Esophagus squamous epithelium (tissue), 5 donors: ENCODE results near the gene PRCC. TPM values are rescaled to one million over a fixed set of nuclear protein-coding genes. Genes with fewer than 3 reads are reported as not detected.

Source experiments
- DNase-seq: peaks from one replicate; lab custom pipeline; 2025; lab: John Stamatoyannopoulos, UW
- H3K27ac ChIP-seq, 4 donors: fragments of 200-600 bp; sonication (generic); one replicate each; pipeline ENCODE4 v1.5.1; 2016 to 2019; ENCODE audit warnings: mild to moderate bottlenecking in 1 of 4
- H3K27me3 ChIP-seq, 4 donors: fragments of 200-600 bp; sonication (generic); 1 replicate in 3 of 4; 2 replicates in 1 of 4; pipeline versions ENCODE4 v1.5.1 to v1.6.0; 2017 to 2021; ENCODE audit warnings: antibody characterized with exemption in 1 of 4
- H3K36me3 ChIP-seq, 3 donors: fragments of 200-600 bp; sonication (generic); one replicate each; pipeline ENCODE4 v1.5.1; 2016 to 2019
- H3K4me1 ChIP-seq, 3 donors: fragments of 200-600 bp; sonication (generic); one replicate each; pipeline ENCODE4 v1.5.1; 2017 to 2019
- H3K4me3 ChIP-seq, 4 donors: fragments of 200-600 bp; sonication (generic); 1 replicate in 3 of 4; 2 replicates in 1 of 4; pipeline ENCODE4 v1.5.1; 2016 to 2019; ENCODE audit warnings: mild to moderate bottlenecking in 2 of 4, moderate library complexity in 1 of 4
- H3K9me3 ChIP-seq, 3 donors: fragments of 200-600 bp; sonication (generic); one replicate each; pipeline ENCODE4 v1.5.1; 2016 to 2019
- CTCF ChIP-seq, 6 experiments: fragments of 450-650 bp in 4 of 6; fragments of 200-600 bp in 2 of 6; sonication (generic) in 2 of 6; IDR thresholded peaks; one replicate each; pipeline ENCODE4 v1.5.1; 2016 to 2019; ENCODE audit warnings: antibody characterized with exemption in 6 of 6, mild to moderate bottlenecking in 4 of 6, moderate library complexity in 4 of 6
- POLR2A ChIP-seq, 4 donors: fragments of 450-650 bp; IDR thresholded peaks; one replicate each; pipeline ENCODE4 v1.6.1; 2017; ENCODE audit warnings: antibody characterized with exemption in 4 of 4, mild to moderate bottlenecking in 4 of 4, moderate library complexity in 3 of 4
- WGBS, 2 donors: methylation state at CpG; one replicate each; pipeline ENCODE4 v1.1.5; 2018; 5-methylcytosine and 5-hydroxymethylcytosine counted together
- intact Hi-C: fragments of 100-400 bp; cut with DNase I; formaldehyde crosslinking; loops from one replicate; pipeline ENCODE4 v1.15.0; 2022
- total RNA-seq, 4 donors: library from RNA; depleted of rRNA; stranded (reverse); fragments of >200 nt; gene quantifications; one replicate each; pipeline ENCODE4 v1.1.0, GENCODE V29; 2016
- donor health status: DM: yes; HTN: yes; CAD: no.

Gene PRCC
- total RNA-seq, 4 donors from 2014 or later = 35.6 to 42.6 (median 38.3) TPM

DNA sequence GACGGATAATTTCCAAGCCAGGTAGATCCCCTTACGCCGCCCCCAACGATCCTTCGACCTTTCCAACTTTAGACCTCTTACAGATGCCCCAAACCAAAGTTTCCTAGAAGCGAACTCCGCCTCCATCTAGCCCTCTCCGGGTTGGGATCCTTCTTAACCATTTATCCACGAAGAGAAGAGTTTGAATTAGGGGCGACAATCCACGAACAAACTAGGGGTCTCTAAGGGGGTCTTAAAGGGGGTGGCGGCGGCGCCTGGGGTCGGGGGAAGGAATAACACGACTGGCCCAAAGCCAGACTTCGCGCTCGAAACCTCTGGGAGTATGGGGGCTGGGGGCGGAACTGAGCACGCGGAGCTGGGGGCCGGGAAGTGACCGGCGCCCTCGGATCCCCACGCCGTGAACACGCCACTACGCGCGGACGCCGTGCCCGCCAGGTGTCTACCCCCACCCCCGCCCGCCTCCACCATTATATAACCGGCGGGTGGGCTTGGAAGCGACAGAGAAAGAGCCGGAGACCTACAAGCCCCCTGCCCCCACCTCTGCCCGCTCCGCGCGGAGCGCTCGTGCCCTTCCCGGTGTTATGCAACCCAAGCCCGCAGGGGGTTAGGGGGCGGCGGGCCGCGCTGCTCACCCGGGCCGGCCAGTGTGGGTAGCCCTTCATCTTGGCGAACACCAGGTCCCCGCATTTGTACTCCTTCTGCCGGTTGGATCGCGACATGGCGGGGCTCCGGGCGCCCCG lies 16.5 kb upstream of the PRCC start:
- peak overlapping the region; percentile 93 to 99 (median 98) for H3K27ac ChIP-seq
- H3K36me3 ChIP-seq = no peaks in the 10 kb centered on the region
- 0% methylated on average over 10 to 20 of the region's 64 CpGs for WGBS, 2 donors
- intact Hi-C loops = no loop called here
- no peaks in the 10 kb centered on the region for H3K9me3 ChIP-seq
- peaks cover 39 to 66% (median 43%) of the 10 kb centered on the region in 3 donors for H3K4me1 ChIP-seq
- H3K4me3 ChIP-seq = peak overlapping the region; percentile 75 to 97 (median 96)
- no peak for DNase-seq
- no peak for TF ChIP-seq POLR2A (IDR thresholded peaks at IDR 0.05)
- peak in 3 of 6 experiments; percentile 14 to 29 (median 18) for TF ChIP-seq CTCF (IDR thresholded peaks at IDR 0.05)
- no peaks in the 10 kb centered on the region for H3K27me3 ChIP-seq

- intact Hi-C loops = no loop called here
- H3K27me3 ChIP-seq = no peaks in the 10 kb centered on the region
- 0 to 1% methylated on average over 15 to 30 of the region's 48 CpGs for WGBS, 2 donors
- H3K36me3 ChIP-seq = no peaks in the 10 kb centered on the region
- peak within 1 kb of the TSS; percentile 93 to 99 (median 98) for H3K27ac ChIP-seq
- H3K9me3 ChIP-seq = no peaks in the 10 kb centered on the region
- no peak for DNase-seq
- no peak for TF ChIP-seq CTCF (IDR thresholded peaks at IDR 0.05)
- peak within 1 kb of the TSS; percentile 75 to 97 (median 96) for H3K4me3 ChIP-seq
- H3K4me1 ChIP-seq = peaks cover 33 to 61% (median 38%) of the 10 kb centered on the region in 3 donors
Measured at GRCh38 chr1:156751451-156751756, 15.9 kb upstream of the PRCC start, which contains the start of gene HDGF. TSS of gene HDGF (minus strand) at chr1:156751675. CDS start at chr1:156751429, 246 bp downstream.

GRCh38 chr1:156751757-156752481 lies 15.4 kb upstream of the PRCC start:
- no peaks in the 10 kb centered on the region for H3K36me3 ChIP-seq
- intact Hi-C loops = no loop called here
- TF ChIP-seq CTCF (IDR thresholded peaks at IDR 0.05) = peak in 4 of 6 experiments; percentile 4 to 12 (median 5)
- TF ChIP-seq POLR2A (IDR thresholded peaks at IDR 0.05) = peak in 1 of 4 donors; percentile 74
- peak overlapping the region; percentile 93 to 99 (median 98) for H3K27ac ChIP-seq
- no peaks in the 10 kb centered on the region for H3K9me3 ChIP-seq
- no peaks in the 10 kb centered on the region for H3K27me3 ChIP-seq
- DNase-seq = peak; percentile 81
- peak overlapping the region; percentile 75 to 97 (median 96) for H3K4me3 ChIP-seq
- peaks cover 29 to 56% (median 32%) of the 10 kb centered on the region in 3 donors for H3K4me1 ChIP-seq
- 0% methylated on average over 4 of the region's 68 CpGs; no CpG with 5 or more reads in 1 of the 2 donors for WGBS, 2 donors

- 5 to 21% methylated on average over 1 of the region's 1 CpG for WGBS, 2 donors
- H3K4me3 ChIP-seq = peak overlapping the region; percentile 75 to 97 (median 96)
Measured at GRCh38 chr1:156752843-156753482, 14.4 kb upstream of the PRCC start.

More at GRCh38 chr1:156752843-156753482, 14.4 kb upstream of the PRCC start:
- TF ChIP-seq CTCF (IDR thresholded peaks at IDR 0.05) (no peak), POLR2A (IDR thresholded peaks at IDR 0.05) (no peak)
- DNase-seq = no peak
- Histone ChIP-seq H3K27ac (peak overlapping the region; percentile 93 to 99 (median 98)), H3K4me1 (peaks cover 23 to 45% (median 24%) of the 10 kb centered on the region in 3 donors), H3K9me3 (no peaks in the 10 kb centered on the region), H3K27me3 (no peaks in the 10 kb centered on the region), H3K36me3 (no peaks in the 10 kb centered on the region)
- intact Hi-C loops = no loop called here
